Smooth muscle cell of the brain vasculature (primary cell): ENCODE data around the gene TGM2.

ENCODE experiments used
- DNase-seq: peaks from one replicate; pipeline ENCODE4 v3.0.0-alpha.2; 2012; ENCODE audit warnings: low read depth, low spot score

The TGM2 gene

DNA sequence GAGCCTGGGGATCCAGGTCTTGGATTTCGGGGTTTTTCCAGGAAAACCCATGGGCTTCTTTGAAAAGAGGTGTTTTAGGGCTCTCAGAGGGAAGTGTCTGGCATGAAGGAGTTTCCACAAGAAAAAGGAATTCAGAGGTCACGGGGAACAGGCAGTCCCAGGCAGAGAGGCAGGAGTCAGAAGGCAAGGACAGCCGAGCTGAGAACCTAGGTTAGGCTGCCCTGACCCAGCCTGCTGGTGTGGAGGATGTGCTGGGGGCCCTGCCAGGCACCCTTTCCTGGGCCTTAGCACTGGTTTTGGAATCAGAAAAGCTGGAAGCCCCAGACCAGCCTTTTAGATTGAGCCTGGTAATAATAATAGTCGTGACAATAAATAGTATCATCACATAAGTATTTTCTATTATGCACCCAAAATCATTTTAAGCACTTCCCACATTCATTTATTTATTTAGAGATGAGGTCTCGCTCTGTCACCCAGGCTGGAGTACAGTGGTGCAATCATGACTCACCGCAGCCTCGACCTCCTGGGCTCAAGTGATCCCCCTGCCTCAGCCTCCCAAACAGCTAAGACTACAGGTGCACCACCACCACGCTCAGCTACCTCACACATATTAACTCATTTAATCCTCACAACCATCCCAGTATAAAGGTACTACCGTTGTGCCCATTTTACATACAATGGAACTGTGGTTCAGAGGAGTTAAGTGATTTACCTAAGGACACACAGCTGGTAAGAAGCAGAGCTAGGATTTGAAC is 19.9 kb downstream of the TGM2 start:
- DNase-seq: no peak

- no peak for DNase-seq
These were observed 20.5 kb downstream of the TGM2 start for GRCh38 chr20:38144598-38144973.

DNA sequence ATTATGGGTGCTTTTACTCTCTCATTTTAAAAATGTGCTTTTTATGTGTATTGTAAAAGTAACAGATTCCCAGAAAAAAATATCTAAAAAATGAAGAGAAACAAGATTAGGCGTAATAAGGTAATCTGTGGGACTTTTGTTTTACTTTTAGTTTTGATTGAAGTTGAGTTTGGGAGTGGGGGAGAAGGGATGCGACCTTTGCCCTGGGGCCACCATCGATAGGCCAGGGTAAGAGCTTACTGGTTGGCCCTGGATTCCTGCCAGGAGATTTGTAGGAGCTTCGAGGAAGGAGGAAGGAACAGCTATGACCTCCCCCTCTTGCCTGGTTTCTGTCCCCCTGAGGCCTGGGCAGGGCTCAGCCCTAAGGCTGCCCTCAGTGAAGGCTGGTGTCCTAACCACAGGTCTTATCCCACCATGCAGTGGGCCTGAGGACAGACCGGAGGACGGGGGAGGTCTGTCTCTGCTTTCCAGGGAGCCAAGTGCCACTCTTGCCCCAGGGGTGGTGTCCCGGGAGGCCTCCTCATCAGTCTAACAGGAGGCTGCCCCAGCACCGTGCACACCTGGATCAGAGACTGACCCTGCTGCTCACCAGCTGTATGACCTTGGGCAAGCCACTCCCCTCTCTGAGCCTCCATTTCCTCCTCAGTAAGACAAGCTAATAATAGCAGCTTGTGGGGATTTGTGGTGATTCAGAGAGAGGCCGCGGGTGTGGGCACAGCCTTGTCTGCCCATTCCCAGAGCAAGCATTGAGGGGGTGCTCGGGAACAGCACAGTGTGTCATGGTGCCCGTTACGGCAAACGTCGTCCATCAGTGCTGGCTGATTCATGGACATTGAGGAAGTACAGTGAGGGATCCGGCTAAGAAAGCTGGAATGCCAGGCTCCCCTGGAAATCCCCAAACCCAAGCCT is 21.2 kb downstream of the TGM2 start:
- no peak for DNase-seq

DNA sequence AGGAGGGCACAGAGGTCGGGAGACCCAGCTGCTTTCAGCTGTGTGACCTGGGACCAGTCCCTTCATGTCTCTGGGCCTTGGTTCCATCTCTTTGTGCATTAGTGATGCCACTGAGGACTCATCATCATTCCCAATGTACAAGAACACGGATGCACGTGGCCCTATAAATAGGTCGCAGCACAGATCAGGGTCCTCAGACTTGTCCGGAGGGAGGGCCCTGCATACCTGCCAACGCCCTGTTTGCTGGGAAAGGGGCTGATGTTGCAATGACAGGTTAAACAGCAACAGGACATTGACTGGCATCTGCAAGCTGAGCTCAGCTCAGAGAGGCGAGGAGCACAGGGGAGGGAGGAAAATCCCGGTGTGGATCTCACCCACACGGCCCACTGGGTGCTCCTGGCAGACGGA is 21.8 kb downstream of the TGM2 start:
- no peak for DNase-seq

GRCh38 chr20:38141889-38142494 is 23.1 kb downstream of the TGM2 start:
- no peak for DNase-seq

DNA sequence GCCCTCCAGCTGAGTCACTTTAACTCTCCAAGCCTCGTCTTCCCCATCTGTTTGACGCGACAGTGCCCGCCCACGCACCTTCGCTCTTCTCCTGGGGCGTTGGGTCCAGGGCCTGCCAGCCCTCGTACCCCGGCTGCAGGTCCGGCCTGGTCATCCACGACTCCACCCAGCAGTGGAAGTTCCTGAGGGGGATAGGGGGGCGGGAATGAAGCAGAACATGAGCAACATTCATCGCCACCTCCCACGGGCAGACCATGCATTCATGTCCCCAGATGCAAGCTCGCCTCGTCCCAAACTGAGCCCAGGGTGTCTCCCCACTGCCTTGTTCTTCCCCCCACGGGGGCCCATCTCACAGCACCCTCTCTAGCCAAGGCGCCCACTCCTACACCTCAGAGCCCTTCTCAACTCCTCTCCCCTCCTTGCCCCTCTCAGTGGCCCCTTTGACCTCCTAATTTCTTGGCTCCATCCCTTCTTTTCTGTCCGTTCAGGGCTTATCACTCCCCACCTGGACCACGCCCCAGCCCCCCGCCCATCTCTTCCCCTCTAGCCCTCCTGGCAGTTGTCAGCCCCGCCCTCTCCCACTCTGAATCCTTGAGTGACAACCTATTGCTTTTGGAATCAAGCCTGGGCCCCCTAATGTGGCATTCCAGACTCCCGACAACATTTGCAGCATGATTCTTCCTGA is 23.7 kb downstream of the TGM2 start:
- DNase-seq: no peak

- DNase-seq: no peak
These were observed 24.9 kb downstream of the TGM2 start for GRCh38 chr20:38139977-38140753.

DNA sequence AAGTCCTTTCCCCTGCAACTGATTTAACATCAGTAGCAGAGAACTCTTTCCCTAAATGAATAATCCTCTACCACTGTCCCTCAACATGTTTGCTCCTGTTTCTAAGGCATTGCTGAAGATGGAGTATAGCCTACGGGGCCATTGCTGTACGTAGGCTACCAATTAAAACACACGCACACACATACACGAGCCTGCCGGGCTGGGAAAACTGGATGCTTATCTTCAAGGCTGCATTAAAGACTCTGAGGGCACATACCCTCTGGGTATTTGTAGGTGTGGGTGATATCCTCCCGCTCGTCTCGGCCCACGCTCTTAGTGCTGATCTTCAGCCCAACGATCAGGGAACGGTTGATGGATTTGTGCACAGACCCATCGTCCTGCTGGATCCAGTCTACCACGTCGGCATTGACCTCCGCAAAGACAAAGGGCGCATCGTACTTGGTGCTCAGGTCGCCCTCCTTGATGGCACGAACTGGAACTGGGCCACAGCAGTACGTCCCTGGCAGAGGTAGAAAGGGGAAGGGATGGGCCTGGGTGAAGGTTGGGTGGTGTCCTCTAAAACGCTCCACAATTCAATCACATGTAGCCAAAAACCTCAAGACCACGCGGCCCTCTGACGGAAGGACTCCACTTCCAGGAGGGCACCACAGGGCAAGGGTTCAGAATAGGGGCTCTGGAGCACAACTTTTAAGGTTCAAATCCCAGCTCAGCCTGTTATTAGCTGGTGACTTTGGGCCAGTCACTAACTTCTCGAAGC is 25.7 kb downstream of the TGM2 start:
- no peak for DNase-seq

- DNase-seq: no peak
These were observed 26.8 kb downstream of the TGM2 start for GRCh38 chr20:38138086-38138778.

GRCh38 chr20:38137441-38138037 is 27.5 kb downstream of the TGM2 start:
- DNase-seq: no peak

DNA sequence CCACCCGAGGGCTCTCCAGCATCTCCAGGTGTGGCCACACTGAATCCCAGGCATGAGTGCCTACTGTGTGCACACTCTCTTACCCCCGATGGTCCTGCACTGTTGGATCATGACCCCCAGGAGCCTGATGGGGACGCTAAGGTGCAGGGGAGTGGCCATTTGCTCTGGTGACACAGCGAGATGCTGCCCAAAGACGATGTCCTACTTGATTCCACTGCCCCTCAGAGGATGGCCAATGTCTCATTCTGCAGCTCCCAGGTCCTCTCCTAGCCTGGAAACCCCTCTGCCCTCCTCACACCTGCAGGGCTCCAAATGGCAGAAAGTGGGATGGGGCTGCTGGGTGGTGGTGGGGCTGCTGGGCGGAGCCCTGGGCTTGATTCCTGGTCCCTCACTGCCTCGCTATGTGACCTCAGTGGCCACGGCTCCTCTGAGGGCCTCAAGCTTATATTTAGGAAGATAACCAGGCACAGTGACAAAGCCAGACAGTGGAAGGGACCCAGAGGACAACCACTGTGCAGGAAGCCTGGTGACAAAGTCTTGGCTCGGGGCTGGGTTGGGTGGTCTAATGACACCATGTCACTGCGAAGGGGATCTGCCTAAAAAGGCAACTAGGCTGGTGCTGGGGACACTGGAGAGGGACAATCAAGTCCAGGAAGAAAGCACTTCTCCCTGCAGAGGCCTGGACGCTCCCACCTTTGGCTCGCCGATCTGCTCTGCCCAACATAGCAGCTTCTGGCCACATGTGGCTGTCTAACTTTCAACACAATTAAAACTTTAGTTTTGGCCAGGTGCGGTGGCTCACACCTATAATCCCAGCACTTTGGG is 28.4 kb downstream of the TGM2 start:
- DNase-seq: no peak

GRCh38 chr20:38135651-38136420 is 29.2 kb downstream of the TGM2 start:
- no peak for DNase-seq

DNA sequence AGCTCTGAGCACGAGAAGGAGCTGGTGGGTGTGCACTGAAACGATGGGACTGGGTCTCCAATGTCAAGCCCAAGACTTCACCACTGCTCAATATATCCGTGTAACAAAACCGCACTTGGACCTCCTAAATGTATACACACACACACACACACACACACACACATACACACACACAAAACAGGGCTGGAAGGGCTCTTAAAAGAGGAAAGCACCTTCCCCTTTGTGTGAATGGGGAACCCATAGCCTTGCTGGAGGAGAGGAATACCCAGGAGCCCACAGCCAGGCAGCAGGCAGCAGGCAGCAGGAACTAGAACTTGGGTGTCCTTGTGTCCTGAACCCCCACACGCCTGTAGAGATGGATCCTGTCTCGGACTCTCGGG is 29.8 kb downstream of the TGM2 start:
- DNase-seq: no peak

DNA sequence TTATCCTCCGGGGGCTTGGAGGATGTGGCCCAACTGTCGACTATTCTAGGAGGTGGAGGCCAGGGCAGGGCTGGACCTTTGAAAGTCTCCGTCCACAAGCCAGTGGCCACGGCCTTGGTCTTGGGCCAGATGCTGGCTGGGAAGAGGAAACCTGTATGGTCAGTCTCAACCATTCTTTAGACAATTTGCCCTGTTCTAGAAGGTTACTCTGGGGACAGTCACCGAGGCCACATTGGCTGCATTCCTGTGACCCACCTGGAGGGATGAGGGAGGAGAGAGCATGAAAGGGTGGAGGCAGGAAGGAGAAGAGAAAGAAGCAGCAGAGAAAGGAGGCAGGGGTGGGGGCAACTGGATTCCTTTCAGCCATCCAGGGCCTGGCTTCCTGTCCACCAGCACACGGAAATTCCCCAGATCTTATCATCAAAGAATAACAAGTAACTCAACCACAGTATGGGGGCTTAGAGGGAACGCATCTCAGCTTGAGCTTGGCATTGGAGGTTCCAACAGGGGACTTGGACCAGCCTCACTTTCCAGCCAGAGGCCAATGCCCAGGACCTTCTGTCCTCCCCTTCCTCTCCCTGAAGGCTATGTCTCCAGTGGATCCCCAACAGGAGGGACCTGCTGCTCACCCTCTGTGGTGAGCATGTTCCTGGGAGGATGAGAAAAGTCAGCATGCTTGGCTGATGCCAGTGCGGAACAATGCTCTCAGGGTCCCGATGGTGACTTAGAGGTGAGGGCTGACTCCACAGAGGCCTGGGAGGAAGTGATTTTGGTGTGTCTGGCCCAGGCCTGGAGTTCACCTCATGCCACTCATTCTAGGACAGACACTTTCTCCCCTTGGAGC is 30.4 kb downstream of the TGM2 start:
- DNase-seq: no peak

GRCh38 chr20:38133680-38134426 is 31.2 kb downstream of the TGM2 start:
- no peak for DNase-seq

- DNase-seq: no peak
These were observed 32.1 kb downstream of the TGM2 start for GRCh38 chr20:38132910-38133501.
